ENCODE measurements around the gene EIF4ENIF1. TPM values are rescaled to one million over a fixed set of nuclear protein-coding genes. Genes with fewer than 3 reads are reported as not detected.
A peak's percentile ranks its signal among the peaks of the same experiment; 100 is the strongest.
"Not testable (repeated sequence)": the region's sequence is repeated elsewhere in the genome, so short reads cannot be mapped to it uniquely, and the experiment has no call there.

EIF4ENIF1 gene, protein sequence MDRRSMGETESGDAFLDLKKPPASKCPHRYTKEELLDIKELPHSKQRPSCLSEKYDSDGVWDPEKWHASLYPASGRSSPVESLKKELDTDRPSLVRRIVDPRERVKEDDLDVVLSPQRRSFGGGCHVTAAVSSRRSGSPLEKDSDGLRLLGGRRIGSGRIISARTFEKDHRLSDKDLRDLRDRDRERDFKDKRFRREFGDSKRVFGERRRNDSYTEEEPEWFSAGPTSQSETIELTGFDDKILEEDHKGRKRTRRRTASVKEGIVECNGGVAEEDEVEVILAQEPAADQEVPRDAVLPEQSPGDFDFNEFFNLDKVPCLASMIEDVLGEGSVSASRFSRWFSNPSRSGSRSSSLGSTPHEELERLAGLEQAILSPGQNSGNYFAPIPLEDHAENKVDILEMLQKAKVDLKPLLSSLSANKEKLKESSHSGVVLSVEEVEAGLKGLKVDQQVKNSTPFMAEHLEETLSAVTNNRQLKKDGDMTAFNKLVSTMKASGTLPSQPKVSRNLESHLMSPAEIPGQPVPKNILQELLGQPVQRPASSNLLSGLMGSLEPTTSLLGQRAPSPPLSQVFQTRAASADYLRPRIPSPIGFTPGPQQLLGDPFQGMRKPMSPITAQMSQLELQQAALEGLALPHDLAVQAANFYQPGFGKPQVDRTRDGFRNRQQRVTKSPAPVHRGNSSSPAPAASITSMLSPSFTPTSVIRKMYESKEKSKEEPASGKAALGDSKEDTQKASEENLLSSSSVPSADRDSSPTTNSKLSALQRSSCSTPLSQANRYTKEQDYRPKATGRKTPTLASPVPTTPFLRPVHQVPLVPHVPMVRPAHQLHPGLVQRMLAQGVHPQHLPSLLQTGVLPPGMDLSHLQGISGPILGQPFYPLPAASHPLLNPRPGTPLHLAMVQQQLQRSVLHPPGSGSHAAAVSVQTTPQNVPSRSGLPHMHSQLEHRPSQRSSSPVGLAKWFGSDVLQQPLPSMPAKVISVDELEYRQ
- total RNA-seq = 38.9 TPM

- DNase-seq (ENCODE audit: low spot score) (peak; percentile 90), ATAC-seq (peak; percentile 96)
- intact Hi-C loops (cut with DNase I) = no loop called here
Measured at GRCh38 chr22:31489632-31490495, at the start of gene EIF4ENIF1. Gene EIF4ENIF1, minus strand, starts transcription at chr22:31489842. Its CDS starts 1,124 bp downstream, at chr22:31488718.

DNA sequence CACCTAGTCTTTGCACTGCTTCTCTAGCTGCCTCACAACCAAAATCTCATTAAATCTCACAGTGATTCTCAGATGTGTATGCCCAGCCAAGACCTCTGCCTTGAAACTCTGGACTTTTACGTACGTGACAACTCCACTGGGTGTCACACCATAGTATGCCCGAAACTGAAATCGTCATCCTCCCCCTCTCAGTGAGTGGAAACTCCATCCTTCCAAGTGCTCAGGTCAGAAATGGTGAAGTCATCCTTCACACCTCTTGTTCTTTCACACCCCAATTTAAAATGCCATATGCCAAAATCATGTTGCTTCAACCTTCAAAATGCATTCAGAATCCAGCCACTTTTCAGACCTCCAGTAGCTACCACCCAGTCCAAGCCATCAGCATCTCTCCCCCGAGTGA lies 49.2 kb upstream of the EIF4ENIF1 start:
- no peak for ATAC-seq
- intact Hi-C loops (cut with DNase I) = no loop called here
- DNase-seq (ENCODE audit: low spot score) = no peak

DNA sequence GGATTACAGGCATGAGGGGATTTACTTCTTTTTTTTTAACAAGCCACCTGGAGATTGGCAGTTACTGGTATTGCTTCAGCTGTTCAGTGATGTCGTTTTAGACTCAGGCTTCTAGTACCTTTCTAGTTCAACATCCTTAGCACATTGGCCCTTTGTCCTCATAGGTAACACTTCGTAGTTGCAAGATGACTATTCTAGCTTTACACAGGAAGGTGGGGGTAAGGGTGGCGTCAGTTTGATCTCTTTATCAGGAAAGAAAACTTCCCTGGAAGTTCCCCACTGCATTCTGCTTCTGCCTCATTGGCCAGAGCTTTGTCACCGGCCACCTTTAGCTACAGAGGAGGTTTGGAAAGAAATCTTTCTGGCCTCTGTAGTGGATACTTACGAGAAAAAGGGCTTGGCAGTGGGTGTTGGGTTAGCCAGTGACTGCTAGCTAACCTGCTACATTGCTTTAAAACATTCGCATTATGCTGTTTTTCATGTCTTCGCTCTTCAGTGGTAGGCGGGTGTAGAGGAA lies 47.4 kb upstream of the EIF4ENIF1 start:
- intact Hi-C loops (cut with DNase I) = no loop called here
- DNase-seq (ENCODE audit: low spot score) (no peak), ATAC-seq (no peak)

- intact Hi-C loops (cut with DNase I) = no loop called here
- no peak for ATAC-seq
Measured at GRCh38 chr22:31533374-31533773, 43.7 kb upstream of the EIF4ENIF1 start.

DNA sequence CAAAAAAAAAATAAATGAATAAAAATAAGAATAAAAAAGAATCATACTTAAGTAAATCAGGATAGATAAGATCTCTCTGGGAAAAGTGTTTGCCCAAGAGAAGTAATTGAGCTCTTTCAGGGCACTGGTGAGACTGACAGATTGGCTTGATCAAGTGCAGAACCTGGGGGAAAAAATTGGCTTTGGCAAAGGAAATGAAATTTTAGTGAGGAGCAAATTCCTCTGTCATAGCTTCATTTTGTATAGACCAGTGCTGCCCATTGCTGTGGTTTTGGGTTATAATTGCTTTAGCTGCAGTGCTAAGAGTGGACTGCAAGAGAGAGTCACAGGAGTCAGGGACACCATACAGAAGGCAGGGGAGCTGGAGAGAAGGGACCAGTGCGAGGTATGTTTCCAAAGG lies 42.4 kb upstream of the EIF4ENIF1 start:
- ATAC-seq = no peak
- intact Hi-C loops (cut with DNase I) = no loop called here

More at GRCh38 chr22:31533374-31533773, 43.7 kb upstream of the EIF4ENIF1 start:
- no peak for DNase-seq (ENCODE audit: low spot score)

DNA sequence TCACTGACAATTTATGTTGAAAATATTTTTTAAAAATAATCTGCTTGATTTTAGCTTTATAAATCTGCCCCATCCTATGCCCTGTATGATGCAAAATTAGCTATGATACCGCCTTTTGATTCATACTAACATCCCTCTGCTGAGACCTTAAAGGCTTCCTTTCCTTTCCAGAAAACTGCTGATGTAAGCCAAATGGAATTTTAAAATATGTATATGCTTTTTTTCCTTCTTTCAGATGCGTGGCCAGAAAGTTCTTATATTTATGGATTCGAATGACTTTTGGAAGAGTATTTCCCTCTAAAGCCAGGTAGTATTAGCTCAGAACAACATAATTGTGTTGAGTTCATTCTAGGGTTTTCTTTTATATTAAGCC lies 41.2 kb upstream of the EIF4ENIF1 start:
- intact Hi-C loops (cut with DNase I) = no loop called here
- no peak for DNase-seq (ENCODE audit: low spot score)
- no peak for ATAC-seq

More for the DNA sequence above, 42.4 kb upstream of the EIF4ENIF1 start:
- DNase-seq (ENCODE audit: low spot score) = no peak

GRCh38 chr22:31526270-31526669 lies 36.6 kb upstream of the EIF4ENIF1 start:
- intact Hi-C loops (cut with DNase I) = no loop called here
- ATAC-seq = no peak
- DNase-seq (ENCODE audit: low spot score) = no peak

DNA sequence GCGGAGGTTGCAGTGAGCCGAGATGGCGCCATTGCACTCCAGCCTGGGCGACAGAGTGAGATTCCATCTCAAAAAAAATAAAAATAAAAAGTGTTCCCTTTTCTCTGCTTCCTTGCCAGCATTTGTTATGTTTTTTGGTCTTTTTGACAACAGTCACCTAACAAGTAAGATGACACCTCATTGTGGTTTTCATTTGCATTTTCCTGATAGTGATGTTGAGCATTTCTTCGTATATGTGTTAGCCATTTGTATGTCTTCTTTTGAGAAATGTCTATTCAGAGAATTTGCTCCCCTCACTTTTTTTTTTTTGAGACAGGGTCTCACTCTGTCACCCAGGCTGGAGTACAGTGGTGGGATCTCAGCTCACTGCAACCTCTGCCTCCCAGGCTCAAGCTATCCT lies 34.5 kb upstream of the EIF4ENIF1 start:
- DNase-seq (ENCODE audit: low spot score); intact Hi-C loops (cut with DNase I); ATAC-seq: not testable (repeated sequence)

DNA sequence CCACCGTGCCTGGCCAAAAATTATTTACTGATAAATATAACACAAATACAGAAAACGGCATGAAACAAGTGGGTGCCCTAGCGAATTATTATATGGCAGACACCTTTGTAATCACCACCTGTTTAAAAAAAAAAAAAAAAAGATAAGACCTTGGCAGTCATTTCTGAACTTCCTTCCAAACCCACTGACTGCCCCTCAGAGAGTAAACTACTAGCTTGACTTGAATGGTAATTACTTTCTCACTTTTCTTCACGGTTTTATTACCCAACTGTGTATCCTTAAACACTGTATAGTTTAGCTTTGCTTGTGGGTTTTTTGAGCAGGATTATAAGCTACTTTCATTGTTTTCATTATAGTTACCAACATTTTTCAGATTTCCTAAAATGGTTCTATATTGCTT lies 30.4 kb upstream of the EIF4ENIF1 start:
- ATAC-seq (no peak), DNase-seq (ENCODE audit: low spot score) (no peak)
- intact Hi-C loops (cut with DNase I) = no loop called here

- DNase-seq (ENCODE audit: low spot score) = no peak
- no peak for ATAC-seq
- intact Hi-C loops (cut with DNase I) = no loop called here
Measured at GRCh38 chr22:31509061-31509762, 19.6 kb upstream of the EIF4ENIF1 start.

- ATAC-seq (no peak), DNase-seq (ENCODE audit: low spot score) (no peak)
- intact Hi-C loops (cut with DNase I) = no loop called here
Measured at GRCh38 chr22:31508536-31508935, 18.9 kb upstream of the EIF4ENIF1 start.

GRCh38 chr22:31507517-31507916 lies 17.9 kb upstream of the EIF4ENIF1 start:
- intact Hi-C loops (cut with DNase I); DNase-seq (ENCODE audit: low spot score); ATAC-seq: not testable (repeated sequence)

- DNase-seq (ENCODE audit: low spot score) = no peak
- intact Hi-C loops (cut with DNase I) = no loop called here
- ATAC-seq = no peak
Measured at GRCh38 chr22:31504282-31504681, 14.6 kb upstream of the EIF4ENIF1 start.

DNA sequence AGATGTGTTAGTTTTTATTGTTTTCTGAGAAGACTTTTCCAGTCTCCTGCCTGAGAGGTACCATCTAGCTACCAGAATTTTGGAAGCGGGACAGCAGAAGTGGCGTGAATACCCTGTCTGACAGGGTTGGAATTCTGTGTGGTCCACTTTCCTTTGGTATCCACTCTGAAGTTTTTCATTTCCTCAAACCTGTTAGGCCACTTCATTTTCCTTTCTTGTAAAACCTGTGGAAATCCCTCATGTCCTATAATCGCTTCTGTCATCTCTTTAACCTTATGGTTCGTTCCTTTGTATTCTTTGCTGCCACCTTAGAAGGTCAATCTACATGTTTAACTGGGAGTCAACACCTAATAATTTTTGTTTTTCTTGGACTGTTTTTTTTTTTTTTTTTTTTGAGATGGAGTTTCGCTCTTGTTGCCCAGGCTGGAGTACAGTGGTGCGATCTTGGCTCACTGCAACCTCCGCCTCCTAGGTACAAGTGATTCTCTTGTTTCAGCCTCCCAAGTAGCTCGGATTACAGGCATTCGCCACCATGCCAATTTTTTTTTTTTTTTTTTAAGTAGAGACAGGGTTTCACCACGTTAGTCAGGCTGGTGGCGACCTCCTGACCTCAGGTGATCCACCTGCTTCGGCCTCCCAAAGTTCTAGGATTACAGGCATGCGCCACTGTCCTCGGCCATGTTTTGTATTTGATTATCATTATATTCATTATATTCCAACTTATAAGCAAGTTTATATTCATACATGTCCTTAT lies 13.7 kb upstream of the EIF4ENIF1 start:
- DNase-seq (ENCODE audit: low spot score) (no peak), ATAC-seq (no peak)
- intact Hi-C loops (cut with DNase I) = no loop called here

DNA sequence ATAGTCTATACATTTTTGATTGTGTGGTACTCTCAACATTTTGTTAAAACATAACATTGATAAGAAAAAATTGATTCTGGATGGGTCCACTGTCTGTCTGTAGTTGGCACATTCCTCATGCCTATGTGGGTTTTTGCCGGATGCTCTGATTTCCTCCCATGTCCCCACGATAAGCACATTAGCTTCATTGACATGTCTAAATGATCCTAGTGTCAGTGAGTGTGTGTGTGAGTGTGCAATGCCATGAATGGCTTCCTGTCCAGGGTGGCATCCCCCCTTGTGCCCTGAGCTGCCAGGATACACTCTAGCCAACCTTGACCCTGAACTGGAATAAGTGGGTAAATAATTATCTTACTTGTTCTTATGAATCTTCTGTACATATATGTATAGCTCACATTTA lies 12.1 kb upstream of the EIF4ENIF1 start:
- no peak for DNase-seq (ENCODE audit: low spot score)
- intact Hi-C loops (cut with DNase I) = no loop called here
- no peak for ATAC-seq

DNA sequence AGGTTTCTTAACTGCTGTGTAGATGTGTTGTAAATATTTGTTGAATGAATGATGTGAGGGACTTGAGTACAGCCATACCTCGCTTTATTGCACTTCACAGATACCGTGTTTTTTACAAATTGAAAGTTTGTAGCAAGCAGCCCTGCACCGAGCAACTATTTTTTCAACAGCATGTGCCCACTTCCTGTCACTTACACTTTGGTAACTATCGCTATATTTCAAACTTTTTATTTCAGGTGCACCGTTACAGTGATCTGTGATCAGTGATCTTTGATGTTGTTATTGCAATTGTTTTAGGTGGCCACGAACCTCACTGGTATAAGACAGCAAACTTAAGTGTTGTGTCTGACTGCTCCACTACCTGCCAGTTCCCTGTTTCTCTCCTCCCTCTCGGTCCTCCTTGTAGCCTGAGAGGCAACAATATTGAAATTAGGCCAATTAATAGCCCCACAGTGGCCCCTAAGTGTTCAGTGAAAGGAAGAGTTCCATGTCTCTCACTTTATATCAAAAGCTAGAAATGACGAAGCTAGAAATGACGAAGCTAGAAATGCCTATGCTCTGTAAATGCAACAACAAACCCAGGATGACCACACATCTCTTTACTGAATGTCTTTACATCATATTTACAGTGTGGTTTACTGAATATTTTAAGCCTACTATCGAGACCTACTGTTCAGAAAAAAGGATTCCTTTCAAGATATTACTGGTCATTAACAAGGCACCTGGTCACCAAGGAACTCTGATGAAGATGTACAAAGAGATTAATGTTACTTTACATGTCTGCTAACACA lies 7.7 kb upstream of the EIF4ENIF1 start:
- DNase-seq (ENCODE audit: low spot score) (no peak), ATAC-seq (no peak)
- intact Hi-C loops (cut with DNase I) = no loop called here

- peak; percentile 67 for DNase-seq (ENCODE audit: low spot score)
- intact Hi-C loops (cut with DNase I) = no loop called here
Measured at GRCh38 chr22:31496735-31497146, 7.1 kb upstream of the EIF4ENIF1 start.

More at GRCh38 chr22:31496735-31497146, 7.1 kb upstream of the EIF4ENIF1 start:
- ATAC-seq = peak; percentile 9
